Fibroblast of gingiva (primary cell): ENCODE results near the gene ZSCAN20.

Experiments
- DNase-seq: peaks from one replicate; pipeline ENCODE4 v3.0.0-alpha.2; 2011; ENCODE audit warnings: low read depth

The ZSCAN20 gene

DNA sequence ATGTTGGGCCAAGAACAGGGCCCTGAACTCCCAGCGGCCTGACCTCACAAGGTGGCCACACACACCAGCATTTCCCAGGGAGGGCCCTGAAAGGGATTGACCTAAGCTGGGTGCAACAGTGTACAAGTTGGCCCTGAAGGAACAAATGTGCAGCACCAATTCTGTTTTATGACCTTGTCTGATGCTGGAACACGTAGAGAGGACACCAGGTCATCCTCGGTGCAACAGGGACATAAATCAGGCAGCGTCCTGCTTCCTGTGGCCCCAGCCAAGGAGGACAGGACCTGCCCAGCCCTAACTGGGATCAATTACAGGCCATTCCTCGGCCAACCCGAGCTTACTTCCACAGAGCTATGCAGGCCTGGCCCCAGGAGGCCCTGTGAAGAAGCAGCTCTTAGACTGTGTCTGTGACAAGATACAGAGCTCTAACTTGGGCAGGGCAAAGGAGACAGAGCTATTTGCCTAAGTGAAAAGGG is 28.7 kb upstream of the ZSCAN20 start:
- no peak for DNase-seq

DNA sequence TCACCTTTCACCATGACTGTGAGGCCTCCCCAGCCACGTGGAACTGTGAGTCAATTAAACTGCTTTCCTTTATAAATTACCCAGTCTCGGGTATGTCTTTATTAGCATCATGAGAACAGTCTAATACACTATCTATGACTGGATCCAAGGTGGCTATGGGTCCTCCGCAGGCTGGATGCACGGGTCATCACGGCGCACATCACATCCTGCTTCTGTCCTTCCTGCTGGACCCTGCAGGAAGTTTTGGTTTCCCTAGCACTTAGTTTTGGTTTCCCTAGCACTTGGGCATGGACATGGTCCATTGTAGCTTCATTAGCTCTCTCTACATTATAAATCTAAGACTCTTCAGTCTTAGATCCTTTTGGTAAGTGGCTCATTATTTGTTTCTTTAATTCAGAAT is 27.3 kb upstream of the ZSCAN20 start:
- DNase-seq = no peak

DNA sequence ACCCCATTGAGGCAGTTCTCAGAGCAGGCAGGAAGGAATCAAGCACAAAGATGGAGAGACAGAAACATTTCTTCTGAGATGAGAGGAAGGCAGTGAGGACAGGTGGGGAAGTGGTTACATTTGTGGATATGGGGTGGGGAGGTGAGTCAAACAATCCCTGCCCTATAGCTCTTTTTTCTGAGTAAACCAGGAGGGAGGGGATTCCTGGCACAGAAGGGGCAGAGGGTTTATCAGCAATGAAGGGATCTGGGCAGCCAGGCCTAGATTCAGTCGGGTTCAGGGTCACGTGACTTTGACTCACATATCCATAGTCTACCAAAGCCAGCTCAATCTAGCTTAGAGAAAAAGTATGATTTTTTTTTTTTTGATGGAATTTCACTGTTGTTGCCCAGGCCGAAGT is 25.9 kb upstream of the ZSCAN20 start:
- no peak for DNase-seq

DNA sequence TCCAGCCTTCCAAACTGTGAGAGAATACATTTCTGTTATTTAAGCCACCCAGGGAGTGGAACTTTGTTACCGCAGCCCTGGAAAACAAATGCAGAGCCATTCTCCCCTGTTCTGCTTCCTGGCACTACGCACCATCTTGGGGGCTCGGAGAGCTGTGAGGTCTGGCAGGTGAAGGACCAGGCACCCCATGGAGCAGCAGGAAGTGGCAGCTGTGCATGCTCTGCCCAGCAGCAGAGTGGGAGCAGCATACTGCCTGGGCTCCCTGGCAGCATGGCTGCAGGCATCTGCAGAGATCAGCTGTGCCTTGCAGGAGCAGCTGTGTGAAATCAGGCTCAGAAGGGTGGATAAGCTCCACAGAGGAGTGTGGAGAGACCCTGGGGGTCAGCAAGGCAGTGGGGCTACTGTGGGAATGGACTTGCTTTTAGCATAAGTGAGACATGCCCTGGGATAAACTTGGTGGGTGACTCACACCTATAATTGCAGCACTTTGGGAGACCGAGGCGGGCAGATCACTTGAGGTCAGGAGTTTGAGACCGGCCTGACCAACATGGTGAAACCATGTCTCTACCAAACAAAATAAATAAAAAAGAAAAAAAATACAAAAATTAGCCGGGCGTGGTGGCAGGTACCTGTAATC is 17.7 kb upstream of the ZSCAN20 start:
- no peak for DNase-seq

DNA sequence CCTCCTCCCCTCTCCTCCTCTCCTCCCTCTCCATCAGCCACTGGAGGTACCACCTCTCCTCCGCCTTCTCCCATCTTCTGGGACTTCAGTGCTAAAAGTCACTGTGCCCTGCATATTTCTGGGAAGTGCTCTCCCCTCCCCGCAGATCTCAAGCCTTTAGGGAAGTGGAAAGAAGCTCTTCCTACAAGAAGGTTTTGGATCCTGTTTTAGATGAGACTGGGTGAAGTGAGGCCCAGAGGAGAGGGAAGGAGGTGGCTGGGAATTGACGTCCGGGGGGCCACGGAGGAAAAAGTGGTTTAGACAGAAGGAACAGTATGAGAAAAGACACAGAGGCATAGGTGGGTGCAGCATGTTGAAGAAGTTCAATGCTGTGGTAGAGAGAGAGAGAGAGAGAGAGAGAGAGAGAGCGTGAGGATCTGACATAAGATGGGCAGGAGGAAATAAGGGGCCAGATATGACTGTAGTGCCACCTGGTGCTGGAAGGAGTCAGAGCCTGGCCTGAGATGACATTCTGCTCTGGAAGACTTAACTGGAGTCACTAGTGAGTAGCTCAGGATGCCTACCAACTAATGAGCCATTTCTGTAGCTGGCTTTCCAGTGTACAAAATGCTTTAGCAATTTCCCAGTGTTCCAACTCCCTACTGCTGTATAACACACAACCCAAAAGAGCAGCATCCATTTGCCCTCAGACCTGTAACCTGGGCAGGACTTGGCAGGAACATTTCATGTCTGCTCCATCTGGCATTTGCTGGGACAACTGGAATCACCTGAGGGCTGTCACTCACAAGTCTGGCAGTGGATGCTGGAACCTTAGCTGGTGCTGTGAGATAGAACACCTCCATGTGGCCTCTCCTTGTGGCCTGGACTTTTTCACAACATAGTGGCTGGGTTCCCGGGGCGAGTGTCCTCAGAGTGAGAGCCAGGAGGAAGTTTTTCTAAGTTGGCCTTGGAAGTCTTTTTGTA is 16.6 kb upstream of the ZSCAN20 start:
- DNase-seq = peak; percentile 88

DNA sequence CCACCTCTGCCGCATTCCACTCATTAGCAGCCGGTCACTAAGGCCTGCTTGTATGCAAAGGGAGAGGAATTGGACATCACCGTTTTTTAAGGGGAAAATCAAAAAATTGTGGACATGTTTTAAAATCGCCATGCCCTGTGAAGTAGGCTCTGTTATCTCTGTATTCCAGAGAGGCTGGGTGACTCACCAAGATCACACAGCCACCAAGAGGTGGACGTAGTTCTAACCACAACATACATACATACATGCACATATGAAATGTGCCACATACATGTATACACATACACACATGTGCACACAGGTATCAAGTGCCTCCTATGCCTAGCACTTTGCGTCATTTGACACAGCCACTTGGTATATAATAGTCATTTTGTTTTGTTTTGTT is 16.0 kb upstream of the ZSCAN20 start:
- DNase-seq = no peak

DNA sequence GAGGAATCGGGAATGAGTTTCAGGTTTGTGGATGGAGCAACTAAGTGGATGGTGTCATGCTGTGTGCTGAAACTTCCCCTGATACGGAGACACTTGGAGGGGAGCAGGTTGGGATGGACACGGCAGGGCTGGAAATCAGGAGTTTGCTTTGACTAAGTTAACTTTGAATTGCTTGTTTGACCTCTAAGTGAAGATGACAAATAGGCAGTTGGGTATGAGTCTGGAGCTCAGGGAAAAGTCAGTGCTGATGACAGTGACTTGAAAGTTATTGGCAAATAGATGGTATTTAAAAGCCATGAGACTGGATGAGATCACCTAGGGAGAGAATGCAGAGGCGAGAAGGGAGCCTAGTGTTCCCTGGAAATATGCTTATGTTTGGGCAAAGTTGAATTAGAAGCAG is 12.8 kb upstream of the ZSCAN20 start:
- peak; percentile 17 for DNase-seq

DNA sequence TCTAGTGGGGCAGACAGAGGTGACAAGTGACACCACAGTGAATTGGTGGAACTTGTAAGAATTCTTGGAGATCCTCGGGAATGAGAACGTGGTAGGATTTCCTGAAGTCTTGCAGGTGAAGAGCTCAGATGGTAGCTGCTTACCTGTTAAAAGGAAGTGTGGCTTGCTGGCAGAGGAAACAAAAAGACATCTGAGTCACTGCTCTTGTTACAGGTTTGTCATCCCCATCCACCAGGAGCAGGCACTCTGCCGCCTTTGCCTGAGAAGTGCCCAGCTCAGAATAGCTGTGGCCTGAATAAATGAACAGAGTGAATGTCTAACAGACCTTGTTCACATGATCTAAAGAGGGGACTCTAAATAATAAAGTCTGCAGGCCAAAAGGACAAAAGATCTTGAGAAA is 12.3 kb upstream of the ZSCAN20 start:
- no peak for DNase-seq

DNA sequence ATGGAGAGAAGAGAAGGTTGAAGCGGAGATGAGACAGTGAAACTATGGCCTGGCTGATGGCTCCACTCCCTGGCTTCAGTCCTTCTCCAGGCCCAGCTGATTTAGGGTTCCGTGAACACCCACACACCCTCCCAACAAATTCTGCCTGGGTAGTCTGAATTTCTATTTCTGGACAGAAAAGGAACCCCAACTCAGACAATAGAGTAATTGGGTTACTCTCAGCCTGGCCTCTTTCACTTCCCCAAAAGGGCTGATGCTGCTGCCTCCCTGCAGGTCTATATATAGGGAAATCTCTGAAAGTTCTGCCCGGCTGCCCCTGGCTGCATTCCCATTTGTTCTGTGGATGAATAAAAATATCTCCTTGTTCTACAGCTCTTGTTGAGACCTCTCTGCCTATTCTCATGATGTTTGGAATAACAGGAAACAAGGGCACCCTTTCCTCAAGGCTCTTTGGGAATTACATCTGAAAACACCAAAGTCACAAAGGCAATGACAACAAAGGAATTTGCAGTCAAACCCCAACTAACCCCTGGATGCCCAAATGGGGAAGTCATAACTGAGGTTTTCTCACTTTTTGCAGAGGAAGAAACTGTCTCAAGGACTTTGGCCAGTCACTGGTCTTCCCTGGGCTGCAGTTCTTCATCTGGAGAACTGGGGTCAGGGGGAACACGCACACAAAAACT is 11.4 kb upstream of the ZSCAN20 start:
- DNase-seq = no peak

DNA sequence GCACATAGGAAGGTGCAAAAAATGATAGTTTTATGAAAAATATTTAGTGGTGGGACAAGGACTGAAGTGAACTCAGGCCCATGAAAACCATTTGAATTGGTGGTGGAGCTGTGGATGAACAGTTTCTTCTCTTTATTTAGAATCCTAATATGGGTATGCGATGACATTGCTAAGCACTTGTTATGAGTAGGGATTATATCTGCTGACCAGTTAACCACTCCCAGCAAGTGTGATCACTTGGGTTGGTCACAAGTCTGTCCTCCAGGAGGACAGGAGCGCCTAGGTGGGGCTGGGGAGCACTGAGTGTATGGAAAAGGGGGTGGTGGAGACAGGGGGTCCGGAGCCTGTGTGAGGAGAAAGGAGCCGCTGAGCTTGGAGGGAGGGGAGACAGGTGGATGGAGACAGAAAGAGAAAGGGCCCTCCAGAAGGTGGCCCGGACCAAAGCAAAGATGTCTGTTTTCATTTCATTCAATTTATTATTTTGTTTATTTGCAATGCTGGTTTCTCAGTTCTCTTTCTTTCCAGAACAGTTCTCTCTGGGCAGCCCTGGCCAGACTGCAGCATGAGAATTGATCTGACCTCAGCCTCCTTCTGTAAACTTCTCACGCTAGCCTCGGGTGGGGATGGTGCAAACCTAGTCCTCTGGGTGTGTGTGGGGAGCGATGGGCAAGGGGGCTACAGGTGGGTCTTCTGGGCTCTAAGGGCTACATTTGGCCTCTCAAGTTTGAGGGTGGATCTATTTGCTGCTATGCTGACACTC is 9.9 kb upstream of the ZSCAN20 start:
- no peak for DNase-seq

DNA sequence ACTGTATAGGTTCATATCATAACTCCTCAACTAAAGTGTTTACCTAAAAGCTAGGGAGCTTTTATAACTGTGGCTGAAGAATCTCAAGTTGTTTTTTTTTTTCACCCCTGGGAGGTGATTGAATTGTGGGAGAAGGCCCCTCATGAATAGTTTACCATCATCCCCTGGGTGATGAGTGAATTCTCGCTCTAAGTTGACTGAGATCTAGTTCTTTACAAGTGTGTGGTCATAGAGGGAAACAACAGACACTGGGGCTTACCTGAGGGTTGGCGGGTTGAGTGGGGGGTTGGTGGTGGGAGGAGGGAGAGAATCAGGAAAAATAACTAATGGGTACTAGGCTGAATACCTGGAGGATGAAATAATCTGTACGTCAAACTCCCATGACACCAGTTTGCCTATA is 7.9 kb upstream of the ZSCAN20 start:
- no peak for DNase-seq

DNA sequence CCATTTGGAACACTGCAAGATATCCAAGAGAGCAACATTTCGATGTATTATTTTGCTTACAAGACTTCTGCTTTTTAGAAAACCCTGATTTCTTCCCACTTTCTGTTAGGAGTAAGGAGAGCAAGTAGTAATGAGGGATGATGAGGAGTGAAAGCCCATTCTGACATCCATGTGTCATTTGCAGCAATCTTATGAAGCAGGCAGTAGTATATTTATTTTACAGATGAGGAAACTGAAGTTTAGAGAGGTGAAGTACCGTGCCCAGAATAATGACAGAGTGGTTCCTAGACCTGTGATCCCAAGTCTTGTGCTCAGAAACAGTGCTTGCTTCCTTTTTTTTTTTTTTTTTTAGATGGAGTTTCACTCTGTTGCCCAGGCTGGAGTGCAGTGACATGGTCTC is 7.1 kb upstream of the ZSCAN20 start:
- DNase-seq = no peak

DNA sequence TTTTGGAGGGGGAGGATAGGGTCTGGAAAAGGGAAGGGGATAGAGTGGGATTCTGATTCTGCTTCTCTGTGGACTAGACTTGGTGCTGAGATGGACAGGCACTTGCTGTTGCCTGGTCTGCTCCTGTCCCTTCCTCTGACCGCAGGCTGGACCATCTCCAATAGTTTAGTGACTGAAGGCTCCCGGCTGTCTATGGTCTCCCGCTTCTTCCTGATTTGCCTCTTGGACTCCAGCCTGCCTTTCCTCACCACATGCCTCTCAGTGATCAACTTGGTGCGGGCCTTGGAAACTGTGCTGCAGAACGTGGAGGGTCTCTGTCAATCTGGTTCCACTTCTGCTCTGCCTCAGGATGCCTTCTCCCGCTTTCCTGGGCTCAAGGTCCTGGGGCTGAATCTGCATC is 6.3 kb upstream of the ZSCAN20 start:
- no peak for DNase-seq

DNA sequence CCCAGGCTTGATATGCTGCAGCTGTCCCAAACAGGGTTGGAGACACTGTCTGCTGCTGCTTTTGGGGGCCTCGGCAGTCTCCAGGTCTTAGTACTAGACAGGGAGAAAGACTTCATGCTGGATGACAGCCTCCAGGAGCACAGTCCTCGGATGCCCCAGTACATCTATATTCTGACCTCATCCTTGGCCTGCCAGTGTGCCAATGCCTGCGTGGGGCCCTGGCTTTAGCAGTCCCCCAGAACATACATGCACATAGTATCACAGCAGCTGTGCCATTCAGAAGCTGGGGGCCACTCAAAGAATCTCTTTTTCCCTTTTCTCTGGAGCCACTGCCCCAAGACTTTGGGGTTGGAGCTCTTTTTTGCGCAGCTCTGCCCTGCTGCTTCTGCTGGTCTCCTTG is 4.4 kb upstream of the ZSCAN20 start:
- DNase-seq = no peak

DNA sequence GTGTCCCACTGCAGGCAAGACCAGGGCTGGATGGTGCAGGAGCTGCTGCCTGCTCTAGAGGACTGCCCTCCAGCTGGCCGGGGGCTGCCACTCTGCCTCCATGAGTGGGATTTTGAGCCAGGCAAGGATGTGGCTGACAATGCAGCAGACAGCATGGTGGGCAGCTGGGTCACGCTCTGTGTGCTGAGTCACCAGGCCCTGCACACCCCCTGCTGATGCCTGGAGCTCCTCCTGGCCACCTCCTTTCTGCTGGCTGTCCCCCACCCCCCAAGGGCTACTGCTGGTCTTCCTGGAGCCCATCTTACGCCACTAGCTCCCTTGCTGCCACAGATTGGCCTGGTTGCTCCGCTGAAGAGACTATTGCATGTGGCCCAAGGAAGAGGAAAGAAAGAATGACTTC is 3.9 kb upstream of the ZSCAN20 start:
- DNase-seq = no peak

DNA sequence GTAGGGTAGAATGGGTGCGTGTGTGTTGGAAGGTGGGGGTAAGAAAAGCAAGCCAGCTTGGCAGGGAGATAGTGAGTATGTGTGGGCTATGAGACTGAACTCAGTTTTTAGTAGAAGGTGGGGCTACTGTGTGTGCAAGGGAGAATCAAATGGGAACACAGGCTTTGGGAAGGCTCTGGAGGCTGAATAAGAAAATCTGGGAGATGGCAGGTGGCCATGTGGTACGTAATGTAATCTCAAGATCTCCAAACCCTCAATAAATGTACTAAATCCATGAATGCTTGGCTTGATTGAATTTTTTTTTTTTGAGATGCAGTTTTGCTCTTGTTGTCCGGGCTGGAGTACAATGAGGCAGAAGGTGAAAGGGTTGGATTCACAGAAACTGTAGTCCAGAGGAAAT is 3.5 kb upstream of the ZSCAN20 start:
- DNase-seq = no peak

DNA sequence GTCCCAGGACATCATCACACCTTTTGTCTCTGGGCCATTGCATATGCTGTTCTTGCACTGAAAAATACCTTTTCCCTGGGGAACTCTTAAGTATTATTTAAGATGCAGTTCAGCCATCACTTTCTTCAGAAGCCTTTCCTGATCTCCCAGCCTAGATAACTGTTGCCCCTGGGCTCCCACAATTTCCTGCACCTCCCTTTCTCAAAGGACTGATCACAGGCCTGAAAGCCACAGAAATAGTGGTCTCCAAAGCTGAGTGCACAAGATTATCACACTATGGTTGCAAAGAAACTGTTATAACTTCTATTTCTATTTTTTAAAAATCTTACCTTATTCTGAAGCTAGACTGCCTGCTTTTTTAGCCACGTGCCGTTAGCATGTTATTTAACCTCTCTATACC is 2.8 kb upstream of the ZSCAN20 start:
- no peak for DNase-seq

DNA sequence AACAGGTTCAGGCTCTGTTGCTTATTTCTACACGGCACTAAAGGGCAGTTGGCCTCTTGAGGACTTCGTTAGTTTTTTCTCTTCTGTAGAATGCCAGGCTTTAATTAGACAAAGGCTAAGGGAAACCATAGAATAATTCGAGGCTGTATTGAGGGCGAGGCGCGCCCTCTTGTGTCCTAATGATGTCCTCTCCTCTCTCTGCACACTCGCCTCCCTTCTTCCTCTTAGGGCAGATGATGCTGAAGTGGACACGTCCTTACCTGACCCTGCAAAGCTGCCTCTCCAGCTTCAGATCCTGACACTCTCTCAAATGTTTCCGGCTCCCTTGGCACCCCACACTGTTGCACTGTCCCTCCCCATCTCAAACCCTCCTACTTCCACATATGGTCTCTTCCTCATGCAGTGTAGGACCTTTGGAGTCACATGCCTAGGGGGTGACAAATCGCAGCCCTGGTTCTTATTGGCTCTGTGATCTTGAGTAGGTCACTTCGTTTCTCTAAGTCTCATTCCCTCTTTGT is 1.9 kb upstream of the ZSCAN20 start:
- DNase-seq = peak; percentile 81

DNA sequence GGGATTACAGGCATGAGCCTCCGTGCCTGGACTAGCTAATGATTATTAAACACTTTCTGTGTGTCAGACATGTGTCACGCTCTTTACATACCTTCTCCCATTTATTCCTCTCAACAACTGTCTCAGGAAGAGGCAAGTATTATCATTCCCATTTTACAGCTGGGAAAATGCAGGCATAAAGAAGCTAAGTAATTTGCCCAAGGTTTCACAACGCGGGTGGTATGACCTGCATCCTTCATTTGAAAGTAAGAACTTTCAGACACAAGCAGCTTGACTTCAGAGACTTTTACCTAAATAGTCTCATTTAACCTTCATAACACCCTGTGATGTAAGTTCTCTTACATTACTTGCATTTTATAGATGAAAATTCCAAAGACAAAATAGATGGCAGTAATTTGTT is 1.0 kb upstream of the ZSCAN20 start:
- no peak for DNase-seq

DNA sequence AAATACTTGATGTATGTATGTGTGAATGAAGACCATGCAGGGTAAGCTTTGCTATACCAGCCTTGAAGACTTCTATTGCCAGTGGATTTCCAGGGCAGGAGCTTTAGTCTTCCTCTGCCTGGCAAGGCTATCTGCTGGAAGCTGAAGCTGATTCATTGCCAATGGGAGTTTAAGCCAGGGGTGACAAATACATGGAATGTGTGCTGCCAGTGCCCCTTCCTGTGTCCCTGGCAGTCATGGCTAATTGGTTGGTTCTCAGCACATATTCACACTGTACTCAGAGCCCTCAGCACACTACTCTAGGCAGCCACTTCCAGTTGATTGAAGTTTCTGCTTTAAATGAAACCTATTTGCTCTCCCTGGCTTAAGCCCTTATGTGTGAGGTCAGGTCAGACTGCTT is 1.5 kb downstream of the ZSCAN20 start:
- DNase-seq = no peak

DNA sequence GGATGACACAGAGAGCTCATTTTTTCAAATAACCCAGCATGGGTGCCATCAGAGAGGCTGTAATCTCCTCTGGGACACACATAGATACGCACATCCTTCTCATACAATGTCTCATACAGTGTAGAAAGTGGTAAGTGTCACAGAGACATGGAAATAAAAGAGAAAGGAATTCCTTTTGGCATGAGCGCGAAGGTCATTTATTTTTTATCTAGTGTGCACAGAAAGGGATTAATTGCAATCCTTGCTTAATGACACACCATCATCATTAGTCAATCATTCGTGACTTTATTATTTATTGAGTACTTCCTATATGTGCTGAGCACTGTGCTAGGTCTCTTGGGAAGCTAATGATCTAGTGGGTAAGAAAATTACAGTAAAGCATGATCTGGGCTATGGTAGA is 5.0 kb downstream of the ZSCAN20 start:
- DNase-seq = no peak

DNA sequence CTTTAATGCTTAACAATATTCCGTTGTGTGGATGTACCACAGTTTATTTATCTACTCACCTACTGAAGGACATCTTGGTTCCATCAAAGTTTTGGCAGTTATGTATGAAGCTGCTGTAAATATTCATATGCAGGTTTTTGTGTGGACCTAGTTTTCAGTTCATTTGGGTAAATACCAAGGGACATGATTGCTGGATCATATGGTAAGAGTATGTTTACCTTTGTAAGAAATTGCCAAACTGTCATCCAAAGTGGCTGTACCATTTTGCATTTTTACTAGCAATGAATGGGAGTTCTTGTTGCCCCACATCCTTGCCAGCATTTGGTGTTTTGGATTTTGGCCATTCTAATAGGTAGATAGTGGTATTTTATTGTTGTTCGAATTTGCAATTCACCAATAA is 10.0 kb downstream of the ZSCAN20 start:
- DNase-seq = no peak
